ENCODE results near the gene TREML1.

GRCh38 chr6:41174610-41175009, 20.5 kb upstream of the TREML1 start:
- TF ChIP-seq CTCF (IDR thresholded peaks at IDR 0.05) (no peak), POLR2A (IDR thresholded peaks at IDR 0.05) (no peak)
